HG02759 (cell line): ENCODE results near the gene SECISBP2L.
"Not testable (repeated sequence)": the region's sequence is repeated elsewhere in the genome, so short reads cannot be mapped to it uniquely, and the experiment has no call there.

Experiments used
- ATAC-seq: cut with Tn5 transposase; IDR thresholded peaks from one replicate; pipeline ENCODE4 v1.9.1; 2021; ENCODE audit warnings: mild to moderate bottlenecking, moderate library complexity; ENCODE audit not compliant: unreplicated experiment

The SECISBP2L gene

DNA sequence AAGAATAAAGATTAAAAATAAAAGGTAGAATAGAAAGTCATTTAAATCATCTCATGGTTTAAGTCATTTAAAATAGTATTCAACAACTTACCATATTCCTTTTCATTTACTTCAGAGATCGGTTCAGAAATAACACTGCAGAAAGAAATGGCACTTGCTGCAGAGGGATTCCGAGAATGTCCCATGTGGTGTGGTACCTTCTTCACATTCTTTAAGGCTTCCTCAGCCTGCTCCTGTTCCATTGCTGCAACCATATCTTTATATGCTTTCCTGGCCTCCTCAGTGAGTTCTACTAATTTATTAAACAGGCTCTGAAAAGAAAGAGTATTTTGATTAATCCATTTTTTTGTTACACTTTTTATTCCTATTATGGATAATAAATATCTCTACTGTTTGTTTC is 50.0 kb downstream of the SECISBP2L start:
- ATAC-seq: no peak

GRCh38 chr15:48993380-48993779 is 52.9 kb downstream of the SECISBP2L start:
- ATAC-seq: no peak

- peak; percentile 88 for ATAC-seq
These were observed 53.7 kb downstream of the SECISBP2L start for GRCh38 chr15:48992545-48992944.

DNA sequence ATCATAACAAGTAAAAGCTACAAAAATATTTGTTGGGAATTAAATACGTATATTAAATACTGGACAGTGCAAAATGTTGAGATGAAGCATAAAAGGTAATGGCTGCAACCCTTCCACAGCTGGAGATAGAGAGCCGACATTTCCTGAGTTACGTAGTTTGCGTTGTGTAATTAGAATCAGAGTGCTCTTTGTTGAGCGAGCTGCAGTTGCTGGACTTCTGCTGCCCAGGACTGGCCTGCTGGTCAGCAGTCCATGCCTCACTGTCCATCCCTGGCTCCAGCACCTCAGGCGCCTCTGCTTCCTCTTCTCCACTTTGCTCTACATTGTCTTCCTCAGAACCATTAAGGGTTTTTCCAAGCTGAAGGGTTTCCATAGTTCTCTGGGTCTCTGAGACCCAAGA is 54.1 kb downstream of the SECISBP2L start:
- no peak for ATAC-seq

- no peak for ATAC-seq
These were observed 57.1 kb downstream of the SECISBP2L start for GRCh38 chr15:48989170-48989569.

GRCh38 chr15:48987142-48987541 is 59.1 kb downstream of the SECISBP2L start:
- ATAC-seq: no peak

DNA sequence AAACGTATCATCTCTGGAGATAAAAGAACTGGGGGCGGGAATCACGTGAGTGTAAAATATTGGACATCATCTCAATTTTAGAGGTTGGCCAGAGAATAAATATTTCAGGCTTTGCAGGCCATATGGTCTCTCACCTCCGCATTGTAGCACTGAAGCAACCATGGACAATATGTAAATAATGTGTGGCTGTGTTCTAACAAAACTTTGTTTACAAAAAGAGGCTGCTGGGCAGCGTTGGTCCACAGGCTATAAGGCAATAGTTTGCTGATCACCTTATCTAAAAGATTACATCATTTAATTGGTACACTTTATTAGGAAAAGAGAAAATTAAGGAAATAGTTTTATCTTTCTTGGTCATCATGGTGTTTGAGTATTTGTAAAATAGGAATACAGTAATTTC is 60.0 kb downstream of the SECISBP2L start:
- no peak for ATAC-seq

- no peak for ATAC-seq
These were observed 60.7 kb downstream of the SECISBP2L start for GRCh38 chr15:48985516-48985915.

- ATAC-seq: no peak
These were observed 61.4 kb downstream of the SECISBP2L start for GRCh38 chr15:48984811-48985352.

DNA sequence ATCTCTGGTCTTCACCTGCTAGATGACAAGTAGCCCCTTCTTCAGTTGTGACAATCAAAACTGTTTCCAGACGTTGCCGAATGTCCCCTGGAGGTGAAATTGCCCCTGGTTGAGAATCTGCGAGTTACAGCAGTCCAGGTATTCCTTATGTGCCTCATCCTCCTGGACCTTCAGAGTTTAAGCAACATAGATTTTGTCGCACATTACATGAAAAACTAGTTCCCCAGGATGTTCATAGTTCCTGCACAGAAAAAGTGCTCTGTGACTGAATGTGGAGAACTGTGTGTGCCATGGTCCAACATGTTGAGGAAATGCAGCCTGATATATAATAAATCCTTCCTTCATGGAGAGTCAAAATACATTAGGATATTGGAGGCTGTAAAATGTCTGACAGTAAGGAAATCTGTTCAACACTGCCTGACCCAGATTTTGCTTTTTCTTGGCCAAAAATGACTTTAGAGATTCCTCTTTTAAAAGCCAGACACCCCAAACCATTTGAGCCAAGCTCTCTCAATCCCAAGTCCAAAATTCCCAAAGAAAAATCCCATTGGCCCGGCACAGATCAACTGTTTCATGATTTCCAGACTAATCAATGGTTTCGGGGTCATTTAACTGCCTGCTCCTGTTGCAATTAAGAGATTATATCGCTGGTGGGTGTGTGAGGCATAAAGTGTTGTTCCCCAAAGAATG is 62.1 kb downstream of the SECISBP2L start:
- no peak for ATAC-seq

GRCh38 chr15:48983300-48983699 is 62.9 kb downstream of the SECISBP2L start:
- no peak for ATAC-seq

GRCh38 chr15:48981941-48982340 is 64.3 kb downstream of the SECISBP2L start:
- ATAC-seq: no peak

- ATAC-seq: no peak
These were observed 67.6 kb downstream of the SECISBP2L start for GRCh38 chr15:48978638-48979037.

DNA sequence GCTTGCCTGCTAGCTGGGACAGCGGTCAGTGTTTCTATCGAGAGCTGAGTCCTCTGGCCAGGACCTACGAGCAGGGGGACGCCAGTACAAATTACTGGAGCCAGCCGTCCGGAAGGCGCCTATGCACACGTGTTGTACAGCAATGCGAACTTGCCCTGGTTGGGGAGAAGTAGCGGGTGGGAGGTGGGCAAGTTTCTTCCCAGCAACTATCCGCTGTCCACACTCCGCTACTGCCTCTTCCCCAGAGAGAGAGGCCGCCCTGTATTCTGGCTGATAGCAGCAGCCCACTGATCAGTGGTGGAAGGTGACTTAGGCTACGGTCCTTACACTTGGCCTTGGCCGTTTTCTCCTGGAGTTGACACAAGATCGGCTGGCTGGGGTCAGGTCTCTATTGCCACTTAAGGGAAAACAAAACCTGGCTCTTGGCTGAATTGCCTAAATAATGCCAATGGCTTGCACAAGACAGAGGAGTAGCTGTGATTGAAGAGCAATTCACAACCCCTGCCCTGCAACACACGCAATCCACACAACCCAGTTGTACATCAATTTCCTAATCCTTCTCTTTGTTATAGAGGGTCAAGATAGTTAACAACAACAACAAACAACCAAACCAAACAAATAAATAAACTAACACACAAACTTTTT is 69.7 kb downstream of the SECISBP2L start:
- no peak for ATAC-seq

DNA sequence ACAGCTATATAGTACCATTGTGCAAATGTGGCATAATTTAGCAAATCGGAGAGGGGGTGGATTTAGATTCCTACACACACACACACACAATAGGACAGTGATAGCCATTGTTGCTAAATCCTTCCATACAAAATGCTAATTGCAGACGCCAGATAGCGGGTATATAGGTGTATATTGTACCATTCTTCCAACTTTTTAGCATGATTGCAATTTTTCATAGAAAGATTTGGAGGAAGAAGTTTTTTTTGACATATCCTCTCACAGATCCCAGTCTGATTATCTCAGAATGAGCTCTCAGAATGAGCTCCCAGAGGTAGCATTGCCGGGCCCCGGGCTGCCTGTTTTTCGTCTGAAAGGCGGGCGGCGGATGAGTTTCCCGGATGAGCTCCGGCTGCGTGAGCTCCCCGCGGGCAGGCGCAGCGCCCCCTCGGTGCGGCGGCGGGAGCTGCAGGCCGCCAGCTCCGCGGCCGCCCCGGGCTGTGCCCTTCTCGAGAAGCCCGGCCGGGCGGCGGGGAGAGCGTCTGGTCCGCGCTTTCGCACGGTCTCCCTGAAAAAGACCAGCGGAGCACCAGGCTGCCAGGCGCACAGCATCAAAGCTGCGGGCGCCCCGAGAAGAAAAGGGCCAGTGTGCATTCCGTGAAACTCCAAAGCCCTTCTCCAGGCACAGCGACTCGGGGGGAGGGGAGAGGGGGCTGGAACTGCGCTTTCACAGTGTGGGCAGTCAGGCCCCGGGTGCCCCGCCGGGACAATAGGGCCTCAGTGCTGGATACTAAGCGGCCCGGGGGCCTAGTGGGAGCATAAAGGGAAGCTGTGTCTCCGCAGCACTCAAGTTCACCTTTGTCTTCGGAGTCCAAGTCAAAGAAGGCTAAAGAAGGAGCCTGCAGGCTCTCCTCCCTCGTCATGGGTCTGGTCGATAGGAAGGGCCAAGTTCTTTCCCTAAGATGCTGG is 70.5 kb downstream of the SECISBP2L start:
- peak; percentile 97 for ATAC-seq

DNA sequence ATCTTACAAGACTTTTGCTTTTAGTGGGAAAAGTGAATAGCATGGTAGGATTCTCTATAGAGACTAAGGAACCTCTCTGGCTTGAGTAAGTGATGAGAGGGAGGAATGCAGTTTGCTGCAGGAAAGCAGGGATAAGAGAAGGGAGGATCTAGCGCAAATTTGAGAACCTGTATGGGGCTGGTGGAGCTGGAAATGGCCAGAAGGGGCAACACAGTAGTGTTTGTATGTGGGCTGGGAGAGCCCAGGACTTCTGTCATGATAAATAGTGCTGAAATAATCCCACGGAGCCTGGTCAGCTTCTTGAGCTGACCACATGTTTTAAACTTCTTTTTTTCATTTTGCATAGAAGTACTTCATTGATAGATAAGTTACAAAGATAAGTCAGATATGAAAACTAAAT is 71.4 kb downstream of the SECISBP2L start:
- ATAC-seq: no peak

DNA sequence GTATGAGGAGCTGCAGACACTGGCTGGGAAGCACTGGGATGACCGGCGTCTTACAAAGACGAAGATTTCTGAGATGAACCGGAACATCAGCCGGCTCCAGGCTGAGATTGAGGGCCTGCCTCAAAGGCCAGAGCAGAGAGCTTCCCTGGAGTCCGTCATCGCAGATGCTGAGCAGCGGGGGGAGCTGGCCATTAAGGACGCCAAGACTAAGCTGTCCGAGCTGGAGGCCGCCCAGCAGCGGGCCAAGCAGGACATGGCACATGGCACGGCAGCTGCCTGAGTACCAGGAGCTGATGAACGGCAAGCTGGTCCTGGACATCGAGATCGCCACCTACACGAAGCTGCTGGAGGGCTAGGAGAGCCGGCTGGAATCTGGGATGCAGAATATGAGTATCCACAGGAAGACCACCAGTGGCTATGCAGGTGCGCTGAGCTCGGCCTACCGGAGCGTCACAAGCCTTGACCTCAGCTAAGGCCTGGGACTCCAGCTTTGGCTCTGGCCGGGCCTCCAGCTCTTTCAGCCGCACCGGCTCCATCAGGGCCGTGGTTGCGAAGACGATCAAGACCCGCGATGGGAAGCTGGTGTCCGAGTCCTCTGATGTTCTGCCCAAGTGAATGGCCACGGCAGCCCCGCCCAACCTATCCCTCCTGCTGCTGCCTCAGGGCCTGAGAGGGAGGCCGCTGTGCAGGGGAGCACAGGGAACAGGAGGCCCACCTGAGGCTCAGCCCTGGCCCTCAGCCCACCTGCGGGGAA is 73.3 kb downstream of the SECISBP2L start:
- ATAC-seq: no peak

GRCh38 chr15:48970926-48971325 is 75.3 kb downstream of the SECISBP2L start:
- ATAC-seq: not testable (repeated sequence)

GRCh38 chr15:48968066-48968465 is 78.2 kb downstream of the SECISBP2L start:
- ATAC-seq: no peak

DNA sequence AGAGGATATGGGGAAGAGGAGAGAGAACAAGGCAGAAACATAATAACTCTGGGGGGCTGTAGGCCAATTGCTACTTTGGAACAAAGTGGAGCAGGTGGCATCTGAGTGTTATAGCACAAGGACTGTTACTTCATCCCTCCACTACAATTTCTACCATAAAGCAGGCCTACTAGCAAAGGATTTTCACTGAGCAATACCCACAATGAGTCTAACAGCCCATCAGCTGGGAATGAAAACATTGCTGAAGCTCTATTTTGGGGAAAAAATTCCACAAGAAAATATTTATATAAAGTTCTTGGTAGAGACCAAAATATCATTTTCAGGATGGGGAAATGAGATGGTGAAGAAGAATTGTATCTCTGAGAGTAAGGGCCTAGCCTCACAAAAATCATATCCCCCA is 78.9 kb downstream of the SECISBP2L start:
- no peak for ATAC-seq
